Measurements from ENCODE around the gene NUFIP2.

- no peak for TF ChIP-seq EZH2 (IDR thresholded peaks at IDR 0.05; ENCODE audit: insufficient read depth, poor library complexity, severe bottlenecking)
- no peak for TF ChIP-seq EZH2phosphoT487 (IDR thresholded peaks at IDR 0.05; ENCODE audit: insufficient read depth, low read depth)
These were observed 707 bp downstream of the NUFIP2 start for GRCh38 chr17:29292992-29293889.

All from GM23248 (cell line).